Gastroesophageal sphincter (tissue), 4 donors: ENCODE data around the gene VPS51. TPM values are rescaled to one million over a fixed set of nuclear protein-coding genes. Genes with fewer than 3 reads are reported as not detected.
A peak's percentile ranks its signal among the peaks of the same experiment; 100 is the strongest.

Experiments
- ATAC-seq: fragments of 150-250 bp; one replicate; pipeline ENCODE4 v1.9.1; 2016; ENCODE audit warnings: mild to moderate bottlenecking, moderate library complexity
- H3K27ac ChIP-seq, 4 donors: fragments of 200-600 bp; sonication (generic) in 3 of 4; 1 replicate in 3 of 4; 2 replicates in 1 of 4; pipeline ENCODE4 v1.5.1; 2016 to 2019
- H3K27me3 ChIP-seq: fragments of 200-600 bp; sonication (generic); one replicate; pipeline ENCODE4 v1.5.1; 2019
- H3K36me3 ChIP-seq, 2 donors: fragments of 200-600 bp; sonication (generic); one replicate each; pipeline ENCODE4 v1.5.1; 2019; ENCODE audit warnings: control low read depth in 1 of 2
- H3K4me1 ChIP-seq, 3 donors: fragments of 200-600 bp; sonication (generic); 1 replicate in 2 of 3; 2 replicates in 1 of 3; pipeline ENCODE4 v1.5.1; 2016 to 2019; ENCODE audit warnings: control low read depth in 2 of 3
- H3K4me3 ChIP-seq, 2 donors: fragments of 200-600 bp; sonication (generic); one replicate each; pipeline ENCODE4 v1.5.1; 2019; ENCODE audit warnings: mild to moderate bottlenecking in 1 of 2, moderate library complexity in 1 of 2
- H3K9me3 ChIP-seq, 3 donors: fragments of 200-600 bp; sonication (generic); one replicate each; pipeline ENCODE4 v1.5.1; 2017 to 2019; ENCODE audit warnings: control low read depth in 2 of 3
- EP300 ChIP-seq: sonication (generic); formaldehyde crosslinking; IDR thresholded peaks from one replicate; pipeline ENCODE4 v1.6.1; 2017; ENCODE audit warnings: antibody characterized with exemption, mild to moderate bottlenecking
- POLR2A ChIP-seq, 2 donors: fragments of 450-650 bp; IDR thresholded peaks; one replicate each; pipeline ENCODE4 v1.6.1; 2017; ENCODE audit warnings: antibody characterized with exemption in 2 of 2, mild to moderate bottlenecking in 2 of 2, moderate library complexity in 1 of 2
- POLR2AphosphoS5 ChIP-seq: sonication (generic); formaldehyde crosslinking; IDR thresholded peaks from one replicate; pipeline ENCODE4 v1.6.1; 2017; ENCODE audit warnings: antibody characterized with exemption
- WGBS, 2 donors: methylation state at CpG; one replicate each; pipeline ENCODE4 v1.1.5; 2018; ENCODE audit warnings: low coverage in 1 of 2; 5-methylcytosine and 5-hydroxymethylcytosine counted together
- total RNA-seq, 4 donors: library from RNA; depleted of rRNA; stranded (reverse); fragments of >200 nt; gene quantifications; one replicate each; pipeline ENCODE4 v1.1.0, GENCODE V29; 2016
- TF ChIP-seq, protein P1 (sequence below), 4 experiments: fragments of 200-600 bp in 2 of 4; fragments of 450-650 bp in 2 of 4; sonication (generic) in 1 of 4; IDR thresholded peaks; one replicate each; pipeline ENCODE4 v1.5.1; 2017 to 2019; ENCODE audit warnings: antibody characterized with exemption in 4 of 4, mild to moderate bottlenecking in 2 of 4, moderate library complexity in 2 of 4

VPS51 gene
- total RNA-seq, 4 donors from 2014 or later: 374 to 526 (median 407) TPM

GRCh38 chr11:65059523-65059922 is 36.5 kb upstream of the VPS51 start:
- Histone ChIP-seq H3K4me3 (no peak overlapping the region), H3K27ac (no peak overlapping the region), H3K36me3 (no peaks in the 10 kb centered on the region), H3K9me3 (no peaks in the 10 kb centered on the region), H3K4me1 (no peaks in the 10 kb centered on the region), H3K27me3 (no peaks in the 10 kb centered on the region)
- ATAC-seq: no peak
- TF ChIP-seq POLR2A (IDR thresholded peaks at IDR 0.05) (no peak), POLR2AphosphoS5 (no peak), EP300 (no peak)
- TF ChIP-seq, protein P1, sequence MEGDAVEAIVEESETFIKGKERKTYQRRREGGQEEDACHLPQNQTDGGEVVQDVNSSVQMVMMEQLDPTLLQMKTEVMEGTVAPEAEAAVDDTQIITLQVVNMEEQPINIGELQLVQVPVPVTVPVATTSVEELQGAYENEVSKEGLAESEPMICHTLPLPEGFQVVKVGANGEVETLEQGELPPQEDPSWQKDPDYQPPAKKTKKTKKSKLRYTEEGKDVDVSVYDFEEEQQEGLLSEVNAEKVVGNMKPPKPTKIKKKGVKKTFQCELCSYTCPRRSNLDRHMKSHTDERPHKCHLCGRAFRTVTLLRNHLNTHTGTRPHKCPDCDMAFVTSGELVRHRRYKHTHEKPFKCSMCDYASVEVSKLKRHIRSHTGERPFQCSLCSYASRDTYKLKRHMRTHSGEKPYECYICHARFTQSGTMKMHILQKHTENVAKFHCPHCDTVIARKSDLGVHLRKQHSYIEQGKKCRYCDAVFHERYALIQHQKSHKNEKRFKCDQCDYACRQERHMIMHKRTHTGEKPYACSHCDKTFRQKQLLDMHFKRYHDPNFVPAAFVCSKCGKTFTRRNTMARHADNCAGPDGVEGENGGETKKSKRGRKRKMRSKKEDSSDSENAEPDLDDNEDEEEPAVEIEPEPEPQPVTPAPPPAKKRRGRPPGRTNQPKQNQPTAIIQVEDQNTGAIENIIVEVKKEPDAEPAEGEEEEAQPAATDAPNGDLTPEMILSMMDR (IDR thresholded peaks at IDR 0.05): no peak
- 43% methylated on average over 3 of the region's 3 CpGs; no CpG with 5 or more reads in 1 of the 2 donors for WGBS, 2 donors

GRCh38 chr11:65059959-65060824 is 35.8 kb upstream of the VPS51 start:
- no peaks in the 10 kb centered on the region for H3K4me1 ChIP-seq
- H3K9me3 ChIP-seq: no peaks in the 10 kb centered on the region
- no peaks in the 10 kb centered on the region for H3K36me3 ChIP-seq
- H3K27me3 ChIP-seq: no peaks in the 10 kb centered on the region
- no peak for TF ChIP-seq POLR2AphosphoS5
- TF ChIP-seq POLR2A (IDR thresholded peaks at IDR 0.05): no peak
- TF ChIP-seq EP300: no peak
- TF ChIP-seq, protein P1 (IDR thresholded peaks at IDR 0.05): no peak
- no peak for ATAC-seq
- no peak overlapping the region for H3K4me3 ChIP-seq
- 44% methylated on average over 3 of the region's 10 CpGs; no CpG with 5 or more reads in 1 of the 2 donors for WGBS, 2 donors
- H3K27ac ChIP-seq: no peak overlapping the region

- Histone ChIP-seq H3K9me3 (no peaks in the 10 kb centered on the region), H3K27me3 (no peaks in the 10 kb centered on the region), H3K27ac (no peak overlapping the region), H3K36me3 (no peaks in the 10 kb centered on the region), H3K4me3 (no peak overlapping the region), H3K4me1 (no peaks in the 10 kb centered on the region)
- TF ChIP-seq EP300: no peak
- TF ChIP-seq, protein P1 (IDR thresholded peaks at IDR 0.05): peak in 1 of 4 experiments; percentile 20
- no peak for ATAC-seq
- 47 to 69% methylated on average over 7 of the region's 9 CpGs for WGBS, 2 donors
Observed at GRCh38 chr11:65060913-65061408, 35.1 kb upstream of the VPS51 start.

DNA sequence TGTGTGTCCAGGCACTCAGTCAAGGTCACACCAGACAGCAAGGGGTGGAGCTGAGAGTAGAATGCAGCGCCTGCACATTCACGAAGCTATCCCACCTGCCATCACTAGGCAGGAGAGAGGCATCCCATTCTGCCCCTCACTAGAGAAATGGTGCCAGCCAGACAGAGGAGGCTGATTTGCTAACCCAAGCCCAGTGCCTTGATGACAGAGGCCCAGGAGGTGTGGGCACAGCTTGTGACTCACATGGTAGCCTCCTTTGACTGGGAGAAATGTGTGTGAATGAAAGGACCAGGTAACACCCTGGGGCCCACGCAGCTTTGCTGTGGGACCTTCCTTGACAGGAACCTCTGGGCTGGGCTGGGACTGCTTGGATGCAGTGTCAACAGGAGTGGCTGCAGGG is 32.5 kb upstream of the VPS51 start:
- Histone ChIP-seq H3K27ac (no peak overlapping the region), H3K4me1 (no peaks in the 10 kb centered on the region), H3K36me3 (no peaks in the 10 kb centered on the region), H3K4me3 (no peak overlapping the region), H3K9me3 (no peaks in the 10 kb centered on the region), H3K27me3 (no peaks in the 10 kb centered on the region)
- TF ChIP-seq, protein P1 (IDR thresholded peaks at IDR 0.05): no peak
- TF ChIP-seq EP300: no peak
- TF ChIP-seq POLR2A (IDR thresholded peaks at IDR 0.05): no peak
- TF ChIP-seq POLR2AphosphoS5: no peak
- WGBS, 2 donors: 67% methylated on average over 1 of the region's 3 CpGs; no CpG with 5 or more reads in 1 of the 2 donors
- no peak for ATAC-seq

DNA sequence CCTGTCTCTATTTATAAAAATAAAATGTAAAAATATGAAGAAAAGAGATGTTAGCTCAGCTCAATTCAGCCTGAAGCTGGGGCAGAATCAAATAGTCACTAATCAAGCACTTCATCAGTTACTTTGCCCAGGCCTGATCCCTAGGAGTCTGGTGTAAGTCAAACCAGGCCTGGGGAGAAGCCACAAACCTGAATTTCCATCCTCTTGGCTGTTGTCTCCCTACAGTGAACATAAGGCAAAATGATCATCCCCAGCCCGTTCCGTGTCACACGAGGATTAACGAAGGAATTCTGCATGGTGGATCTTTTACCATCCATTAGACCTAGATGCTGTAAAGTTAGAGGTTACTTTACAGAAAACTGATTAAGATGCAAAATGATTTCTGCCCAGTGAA is 31.2 kb upstream of the VPS51 start:
- Histone ChIP-seq H3K36me3 (no peaks in the 10 kb centered on the region), H3K27me3 (no peaks in the 10 kb centered on the region), H3K4me1 (no peaks in the 10 kb centered on the region), H3K4me3 (no peak overlapping the region), H3K27ac (no peak overlapping the region), H3K9me3 (no peaks in the 10 kb centered on the region)
- no peak for TF ChIP-seq POLR2A (IDR thresholded peaks at IDR 0.05)
- no peak for TF ChIP-seq POLR2AphosphoS5
- no peak for TF ChIP-seq EP300
- TF ChIP-seq, protein P1 (IDR thresholded peaks at IDR 0.05): no peak
- no peak for ATAC-seq
- 73% methylated on average over 4 of the region's 4 CpGs; no CpG with 5 or more reads in 1 of the 2 donors for WGBS, 2 donors
